ENCODE results near the gene RAVER1.
"Not testable (repeated sequence)": the region's sequence is repeated elsewhere in the genome, so short reads cannot be mapped to it uniquely, and the experiment has no call there.

The RAVER1 gene

GRCh38 chr19:10290357-10290875, 42.9 kb downstream of the RAVER1 start:
- no peak for DNase-seq (ENCODE audit: low read depth)

GRCh38 chr19:10289836-10290356, 43.4 kb downstream of the RAVER1 start, which contains the start of gene ICAM5:
Gene ICAM5 (plus strand): TSS chr19:10289952. CDS start chr19:10290044, 92 bp downstream.
- DNase-seq (ENCODE audit: low read depth): no peak

GRCh38 chr19:10289167-10289835, 44.0 kb downstream of the RAVER1 start:
- no peak for DNase-seq (ENCODE audit: low read depth)

GRCh38 chr19:10288662-10289166, 44.6 kb downstream of the RAVER1 start:
- DNase-seq (ENCODE audit: low read depth): peak; percentile 62

- no peak for DNase-seq (ENCODE audit: low read depth)
Observed at GRCh38 chr19:10286803-10287737, 46.3 kb downstream of the RAVER1 start, which contains the start of gene ICAM4. Gene ICAM4 (plus strand): TSS chr19:10286955. CDS start chr19:10287013, 58 bp downstream.

- no peak for DNase-seq (ENCODE audit: low read depth)
Observed at GRCh38 chr19:10285393-10285792, 47.9 kb downstream of the RAVER1 start.

GRCh38 chr19:10284960-10285278, 48.4 kb downstream of the RAVER1 start:
- DNase-seq (ENCODE audit: low read depth): no peak

GRCh38 chr19:10284065-10284959, 49.0 kb downstream of the RAVER1 start:
- no peak for DNase-seq (ENCODE audit: low read depth)

- DNase-seq (ENCODE audit: low read depth): no peak
Observed at GRCh38 chr19:10283301-10284064, 49.8 kb downstream of the RAVER1 start.

GRCh38 chr19:10282043-10282442, 51.3 kb downstream of the RAVER1 start:
- DNase-seq (ENCODE audit: low read depth): not testable (repeated sequence)

GRCh38 chr19:10279737-10280442, 53.4 kb downstream of the RAVER1 start:
- no peak for DNase-seq (ENCODE audit: low read depth)

- no peak for DNase-seq (ENCODE audit: low read depth)
Observed at GRCh38 chr19:10278935-10279334, 54.4 kb downstream of the RAVER1 start.

- DNase-seq (ENCODE audit: low read depth): no peak
Observed at GRCh38 chr19:10277795-10278589, 55.3 kb downstream of the RAVER1 start.

- no peak for DNase-seq (ENCODE audit: low read depth)
Observed at GRCh38 chr19:10274589-10274988, 58.7 kb downstream of the RAVER1 start.

- no peak for DNase-seq (ENCODE audit: low read depth)
Observed at GRCh38 chr19:10271543-10272086, 61.7 kb downstream of the RAVER1 start.

- DNase-seq (ENCODE audit: low read depth): peak; percentile 68
Observed at GRCh38 chr19:10270616-10271394, 62.5 kb downstream of the RAVER1 start, which contains the start of gene ICAM1. Gene ICAM1 (plus strand): TSS chr19:10271120. CDS start chr19:10271160, 40 bp downstream.

GRCh38 chr19:10270180-10270615, 63.1 kb downstream of the RAVER1 start:
- peak; percentile 63 for DNase-seq (ENCODE audit: low read depth)
